Spleen (tissue), 11 donors: ENCODE results near the gene TNNI3. TPM values are rescaled to one million over a fixed set of nuclear protein-coding genes. Genes with fewer than 3 reads are reported as not detected.

Experiments used
- DNase-seq: peaks from one replicate; pipeline ENCODE4 v3.0.0-alpha.2; 2020
- H3K27ac ChIP-seq, 8 donors: fragments of 200-600 bp; sonication (generic) in 7 of 8; 1 replicate in 4 of 8; 2 replicates in 4 of 8; pipeline versions ENCODE4 v1.5.0 to v1.8.0; 2016 to 2021; ENCODE audit warnings: inconsistent platforms in 4 of 8, mild to moderate bottlenecking in 4 of 8, moderate library complexity in 1 of 8
- H3K27me3 ChIP-seq, 7 donors: fragments of 200-600 bp; sonication (generic) in 6 of 7; replicated peaks in 1 of 7; 1 replicate in 4 of 7; 2 replicates in 3 of 7; pipeline versions ENCODE4 v1.5.0 to v1.8.0; 2016 to 2021; ENCODE audit warnings: inconsistent platforms in 3 of 7, mild to moderate bottlenecking in 1 of 7
- H3K36me3 ChIP-seq, 6 donors: fragments of 200-600 bp; sonication (generic) in 5 of 6; 1 replicate in 4 of 6; 2 replicates in 2 of 6; pipeline versions ENCODE4 v1.5.0 to v1.8.0; 2016 to 2021; ENCODE audit warnings: inconsistent platforms in 2 of 6
- H3K4me1 ChIP-seq, 6 donors: fragments of 200-600 bp; sonication (generic) in 5 of 6; 1 replicate in 3 of 6; 2 replicates in 3 of 6; pipeline versions ENCODE4 v1.5.0 to v1.8.0; 2016 to 2021; ENCODE audit warnings: inconsistent platforms in 3 of 6
- H3K4me3 ChIP-seq, 8 donors: fragments of 200-600 bp; sonication (generic) in 7 of 8; 1 replicate in 4 of 8; 2 replicates in 4 of 8; pipeline versions ENCODE4 v1.5.0 to v1.8.0; 2016 to 2021; ENCODE audit warnings: inconsistent platforms in 4 of 8, mild to moderate bottlenecking in 4 of 8, moderate library complexity in 2 of 8
- H3K9me3 ChIP-seq, 8 donors: fragments of 200-600 bp; sonication (generic) in 7 of 8; 1 replicate in 4 of 8; 2 replicates in 4 of 8; pipeline versions ENCODE4 v1.5.0 to v1.8.0; 2016 to 2021; ENCODE audit warnings: inconsistent platforms in 4 of 8
- CTCF ChIP-seq, 11 experiments: fragments of 200-600 bp in 7 of 11; fragments of 450-650 bp in 4 of 11; sonication (generic) in 4 of 11; IDR thresholded peaks in 8 of 11; conservative IDR thresholded peaks in 3 of 11; 1 replicate in 7 of 11; 2 replicates in 4 of 11; pipeline versions ENCODE4 v1.4.0 to v1.8.0; 2016 to 2021; ENCODE audit warnings: antibody characterized with exemption in 11 of 11, inconsistent platforms in 4 of 11, mild to moderate bottlenecking in 1 of 11
- POLR2A ChIP-seq, 3 donors: fragments of 450-650 bp; IDR thresholded peaks; one replicate each; pipeline ENCODE4 v1.5.1; 2017; ENCODE audit warnings: antibody characterized with exemption in 3 of 3, mild to moderate bottlenecking in 1 of 3
- POLR2AphosphoS5 ChIP-seq, 3 donors: sonication (generic); formaldehyde crosslinking; IDR thresholded peaks; one replicate each; pipeline ENCODE4 v1.5.1; 2017; ENCODE audit warnings: antibody characterized with exemption in 3 of 3
- WGBS, 5 donors: extraction: QIAGEN DNeasy Blood & Tissue Kit in 3 of 5; methylation state at CpG; one replicate each; pipeline versions ENCODE4 v1.1.5 to v1.1.7; 2013 to 2018; 5-methylcytosine and 5-hydroxymethylcytosine counted together
- intact Hi-C: fragments of 100-400 bp; cut with DNase I; formaldehyde crosslinking; loops from one replicate; pipeline ENCODE4 v1.15.0; 2023; ENCODE audit warnings: low total_unique reads
- polyA plus RNA-seq, 3 donors: library from polyadenylated mRNA; stranded (reverse); fragments of 200-250 nt; gene quantifications; one replicate each; pipeline ENCODE4 v1.2.1, GENCODE V29; 2013
- total RNA-seq, 7 donors: library from RNA; depleted of rRNA in 3 of 7; stranded (reverse); fragments of >200 nt in 3 of 7; fragmentation: NEBNext Ultra II Directional in 4 of 7; extraction: Animal tissue kit (Norgen Biotek cat#: 25700) in 4 of 7; gene quantifications; one replicate each; pipeline versions ENCODE4 v1.1.0 to v1.2.1, GENCODE V29; 2016 to 2021
- donor health status: healthy with polysubstance abuse.
- donor health status: DM: no; HTN: no; CAD: no; lungs with moderate emphysema.
- donor health status: DM: no; HTN: no; CAD: no.
- donor health status: Bipolar disorder and iron deficiency.
- donor health status: healthy.
- donor health status: DM: no; HTN: no; CAD: no.
- donor health status: DM: yes; HTN: yes; CAD: no.

Gene TNNI3
- total and polyA plus RNA-seq, 10 donors = 0.15 to 0.74 (median 0.70) TPM; not detected in 7

GRCh38 chr19:55116232-55116858, 41.2 kb downstream of the TNNI3 start:
- 0 to 1% (median 0%) methylated on average over 25 of the region's 25 CpGs for WGBS, 5 donors
- peak; percentile 92 for DNase-seq
- Histone ChIP-seq H3K27me3 (no peaks in the 10 kb centered on the region), H3K4me3 (peak overlapping the region; percentile 76 to 96 (median 86)), H3K9me3 (no peaks in the 10 kb centered on the region), H3K36me3 (peaks cover 0 to 36% (median 10%) of the 10 kb centered on the region in 6 donors), H3K27ac (peak overlapping the region; percentile 28 to 94 (median 86)), H3K4me1 (peaks cover 19 to 71% (median 55%) of the 10 kb centered on the region in 6 donors)
- TF ChIP-seq POLR2AphosphoS5 (IDR thresholded peaks at IDR 0.05) (peak; percentile 64 to 79 (median 74)), POLR2A (IDR thresholded peaks at IDR 0.05) (no peak)
- intact Hi-C loops = no loop called here

GRCh38 chr19:55115446-55116065, 42.0 kb downstream of the TNNI3 start:
- DNase-seq = no peak
- intact Hi-C loops = no loop called here
- Histone ChIP-seq H3K4me1 (peaks cover 19 to 74% (median 56%) of the 10 kb centered on the region in 6 donors), H3K36me3 (peaks cover 0 to 40% (median 10%) of the 10 kb centered on the region in 6 donors), H3K9me3 (no peaks in the 10 kb centered on the region), H3K27ac (peak overlapping the region in 7 of 8 donors; percentile 19 to 94 (median 87)), H3K27me3 (no peaks in the 10 kb centered on the region), H3K4me3 (peak overlapping the region; percentile 76 to 96 (median 86))
- TF ChIP-seq POLR2AphosphoS5 (IDR thresholded peaks at IDR 0.05) = no peak
- no peak for TF ChIP-seq POLR2A (IDR thresholded peaks at IDR 0.05)
- no peak for TF ChIP-seq CTCF (IDR thresholded peaks at IDR 0.05 in 8 of 11, conservative IDR thresholded peaks at IDR 0.05 in 3 of 11)
- WGBS, 5 donors = 69 to 73% (median 70%) methylated on average over 13 of the region's 13 CpGs

GRCh38 chr19:55114566-55115145, 42.9 kb downstream of the TNNI3 start:
- no peak for TF ChIP-seq POLR2AphosphoS5 (IDR thresholded peaks at IDR 0.05)
- TF ChIP-seq POLR2A (IDR thresholded peaks at IDR 0.05) = no peak
- no peak for TF ChIP-seq CTCF (IDR thresholded peaks at IDR 0.05 in 8 of 11, conservative IDR thresholded peaks at IDR 0.05 in 3 of 11)
- DNase-seq = no peak
- no peaks in the 10 kb centered on the region for H3K9me3 ChIP-seq
- peaks cover 0 to 49% (median 17%) of the 10 kb centered on the region in 6 donors for H3K36me3 ChIP-seq
- H3K27me3 ChIP-seq = no peaks in the 10 kb centered on the region
- intact Hi-C loops = no loop called here
- peaks cover 19 to 74% (median 56%) of the 10 kb centered on the region in 6 donors for H3K4me1 ChIP-seq
- no peak overlapping the region for H3K4me3 ChIP-seq
- WGBS, 5 donors = 86 to 95% (median 93%) methylated on average over 6 to 9 of the region's 9 CpGs
- H3K27ac ChIP-seq = peak overlapping the region in 4 of 8 donors; percentile 13 to 94 (median 76)

- Histone ChIP-seq H3K27ac (peak overlapping the region in 5 of 8 donors; percentile 38 to 90 (median 63)), H3K4me3 (no peak overlapping the region), H3K9me3 (no peaks in the 10 kb centered on the region), H3K36me3 (peaks cover 0 to 60% (median 24%) of the 10 kb centered on the region in 6 donors), H3K4me1 (peaks cover 16 to 68% (median 52%) of the 10 kb centered on the region in 6 donors), H3K27me3 (no peaks in the 10 kb centered on the region)
- intact Hi-C loops = no loop called here
- no peak for DNase-seq
- TF ChIP-seq CTCF (IDR thresholded peaks at IDR 0.05 in 8 of 11, conservative IDR thresholded peaks at IDR 0.05 in 3 of 11) (no peak), POLR2AphosphoS5 (IDR thresholded peaks at IDR 0.05) (peak in 2 of 3 donors; percentile 30 to 59)
- WGBS, 5 donors = 61 to 64% (median 63%) methylated on average over 11 to 12 of the region's 12 CpGs
Measured at GRCh38 chr19:55113570-55114039, 43.9 kb downstream of the TNNI3 start.
